H9 (cell line): ENCODE data around the gene TGM2. TPM values are rescaled to one million over a fixed set of nuclear protein-coding genes. Genes with fewer than 3 reads are reported as not detected.

Experiments
- DNase-seq: peaks from one replicate; pipeline ENCODE4 v3.0.0-alpha.2; 2017
- H2AFZ ChIP-seq: one replicate; pipeline ENCODE4 v1.6.1; 2013; ENCODE audit warnings: mild to moderate bottlenecking, low read length, control low read depth, moderate library complexity
- H2AK5ac ChIP-seq: 2 replicates; pipeline ENCODE4 v1.6.1; 2013; ENCODE audit warnings: low read length, control low read depth, mixed read lengths; ENCODE audit not compliant: insufficient read length
- H2BK120ac ChIP-seq: one replicate; pipeline ENCODE4 v1.6.1; 2013; ENCODE audit warnings: low read depth, mild to moderate bottlenecking, low read length, control low read depth, inconsistent platforms; ENCODE audit not compliant: poor library complexity, severe bottlenecking
- H2BK12ac ChIP-seq: 2 replicates; pipeline ENCODE4 v1.6.1; 2013; ENCODE audit warnings: low read length, control low read depth, mixed read lengths, low read depth; ENCODE audit not compliant: insufficient read length
- H2BK15ac ChIP-seq: 2 replicates; pipeline ENCODE4 v1.6.1; 2013; ENCODE audit warnings: low read depth, low read length, control low read depth
- H2BK20ac ChIP-seq: one replicate; pipeline ENCODE4 v1.6.1; 2013; ENCODE audit warnings: low read depth, mild to moderate bottlenecking, low read length, control low read depth, inconsistent platforms; ENCODE audit not compliant: poor library complexity, severe bottlenecking
- H2BK5ac ChIP-seq: 2 replicates; pipeline ENCODE4 v1.6.1; 2013; ENCODE audit warnings: low read length, control low read depth, mixed read lengths; ENCODE audit not compliant: insufficient read length
- H3K14ac ChIP-seq: 2 replicates; pipeline ENCODE4 v1.6.1; 2013; ENCODE audit warnings: low read length, control low read depth; ENCODE audit not compliant: insufficient read depth
- H3K18ac ChIP-seq: 2 replicates; pipeline ENCODE4 v1.6.1; 2013; ENCODE audit warnings: low read depth, mild to moderate bottlenecking, mixed read lengths, low read length, control low read depth; ENCODE audit not compliant: insufficient read length
- H3K23ac ChIP-seq: 2 replicates; pipeline ENCODE4 v1.6.1; 2013; ENCODE audit warnings: low read length, control low read depth, mixed read lengths, low read depth; ENCODE audit not compliant: insufficient read length
- H3K23me2 ChIP-seq: 2 replicates; pipeline ENCODE4 v1.6.1; 2013; ENCODE audit warnings: low read depth, mild to moderate bottlenecking, mixed read lengths, low read length, control low read depth; ENCODE audit not compliant: insufficient read length, poor library complexity, severe bottlenecking
- H3K27ac ChIP-seq: 2 replicates; pipeline ENCODE4 v1.5.1; 2013; ENCODE audit warnings: low read length, control low read depth, mixed read lengths, low read depth; ENCODE audit not compliant: insufficient read length
- H3K27me3 ChIP-seq: 2 replicates; pipeline ENCODE4 v1.6.1; 2013; ENCODE audit warnings: low read length, control low read depth, inconsistent platforms; ENCODE audit not compliant: insufficient read depth
- H3K4ac ChIP-seq: 2 replicates; pipeline ENCODE4 v1.6.1; 2013; ENCODE audit warnings: low read depth, mild to moderate bottlenecking, control low read depth, inconsistent platforms, low read length, moderate library complexity
- H3K4me1 ChIP-seq: 2 replicates; pipeline ENCODE4 v1.6.1; 2013; ENCODE audit warnings: low read length, control low read depth, inconsistent platforms; ENCODE audit not compliant: insufficient read depth
- H3K4me2 ChIP-seq: 2 replicates; pipeline ENCODE4 v1.6.1; 2013; ENCODE audit warnings: low read length, control low read depth, mixed read lengths; ENCODE audit not compliant: insufficient read length, insufficient read depth
- H3K56ac ChIP-seq: 2 replicates; pipeline ENCODE4 v1.6.1; 2013; ENCODE audit warnings: low read depth, mild to moderate bottlenecking, mixed read lengths, low read length, control low read depth; ENCODE audit not compliant: insufficient read length
- H3K79me1 ChIP-seq: 2 replicates; pipeline ENCODE4 v1.6.1; 2013; ENCODE audit warnings: low read depth, mild to moderate bottlenecking, moderate library complexity, low read length, control low read depth, inconsistent platforms; ENCODE audit not compliant: insufficient read depth, poor library complexity, severe bottlenecking
- H3K79me2 ChIP-seq: 2 replicates; pipeline ENCODE4 v1.6.1; 2013; ENCODE audit warnings: low read length, control low read depth, inconsistent platforms; ENCODE audit not compliant: insufficient read depth
- H3K9ac ChIP-seq: 2 replicates; pipeline ENCODE4 v1.6.1; 2013; ENCODE audit warnings: low read length, control low read depth, mixed read lengths; ENCODE audit not compliant: insufficient read length; ENCODE audit errors: extremely low read depth
- H3K9me3 ChIP-seq: one replicate; pipeline ENCODE4 v1.6.1; 2013; ENCODE audit warnings: low read depth, low read length, inconsistent platforms; ENCODE audit not compliant: control insufficient read depth
- H3T11ph ChIP-seq: one replicate; pipeline ENCODE4 v1.6.1; 2013; ENCODE audit warnings: mild to moderate bottlenecking, low read length, control low read depth, inconsistent platforms
- H4K20me1 ChIP-seq: one replicate; pipeline ENCODE4 v1.6.1; 2013; ENCODE audit not compliant: control insufficient read depth, insufficient read length, insufficient read depth
- H4K5ac ChIP-seq: 2 replicates; pipeline ENCODE4 v1.6.1; 2013; ENCODE audit warnings: low read depth, mild to moderate bottlenecking, mixed read lengths, low read length, control low read depth; ENCODE audit not compliant: insufficient read length
- H4K8ac ChIP-seq: replicated peaks from 2 replicates; pipeline ENCODE4 v1.6.1; 2013; ENCODE audit warnings: low read length, control low read depth, mixed read lengths, low read depth; ENCODE audit not compliant: insufficient read length
- H4K91ac ChIP-seq: 2 replicates; pipeline ENCODE4 v1.6.1; 2013; ENCODE audit warnings: low read depth, mild to moderate bottlenecking, moderate library complexity, mixed read lengths, low read length, control low read depth; ENCODE audit not compliant: insufficient read length
- H3K27ac Mint-ChIP-seq, 3 experiments: 2 replicates in 2 of 3; 3 replicates in 1 of 3; pipeline ENCODE4 v1.8.0; 2020 to 2021; ENCODE audit warnings: mixed read lengths in 3 of 3, mild to moderate bottlenecking in 1 of 3, moderate library complexity in 1 of 3
- H3K27me3 Mint-ChIP-seq: 2 replicates; pipeline ENCODE4 v1.8.0; 2021; ENCODE audit warnings: low read depth, mild to moderate bottlenecking, moderate library complexity, mixed read lengths
- H3K36me3 Mint-ChIP-seq, 3 experiments: 2 replicates in 2 of 3; 3 replicates in 1 of 3; pipeline ENCODE4 v1.8.0; 2020 to 2021; ENCODE audit warnings: low read depth in 3 of 3, mixed read lengths in 3 of 3; ENCODE audit not compliant: insufficient read depth in 1 of 3
- H3K4me1 Mint-ChIP-seq, 2 experiments: 2 replicates each; pipeline ENCODE4 v1.8.0; 2020; ENCODE audit warnings: mixed read lengths in 2 of 2
- H3K4me3 Mint-ChIP-seq, 2 experiments: 2 replicates in 1 of 2; 3 replicates in 1 of 2; pipeline ENCODE4 v1.8.0; 2020 to 2021; ENCODE audit warnings: mild to moderate bottlenecking in 2 of 2, mixed read lengths in 2 of 2, moderate library complexity in 1 of 2
- H3K9me3 Mint-ChIP-seq, 2 experiments: 2 replicates in 1 of 2; 3 replicates in 1 of 2; pipeline ENCODE4 v1.8.0; 2020; ENCODE audit warnings: mild to moderate bottlenecking in 2 of 2, mixed read lengths in 2 of 2, moderate library complexity in 1 of 2
- CTCF ChIP-seq: fragments of 200-600 bp; sonication (generic); conservative IDR thresholded peaks from 3 replicates; pipeline ENCODE4 v1.8.0; 2021; ENCODE audit warnings: antibody characterized with exemption, mild to moderate bottlenecking
- WGBS: extraction: QIAGEN DNeasy Blood & Tissue Kit; methylation state at CpG from one replicate; pipeline ENCODE4 v1.1.7; 2013; ENCODE audit warnings: missing lambda C conversion rate, low lambda C conversion rate, mixed read lengths; ENCODE audit not compliant: insufficient read length; ENCODE audit errors: extremely low coverage; 5-methylcytosine and 5-hydroxymethylcytosine counted together
- total RNA-seq: library from RNA; stranded (reverse); gene quantifications from 2 replicates; pipeline ENCODE4 v1.2.1, GENCODE V29; 2021

TGM2 gene
- total RNA-seq, 1 experiment from 2014 or later: 1.1 TPM

- Histone ChIP-seq H3K56ac (no peak overlapping the region), H3K23ac (no peak overlapping the region), H3K23me2 (no peaks in the 10 kb centered on the region), H2AK5ac (no peak overlapping the region), H3T11ph (no peak overlapping the region), H3K14ac (no peak overlapping the region), H2BK15ac (no peak overlapping the region), H3K9me3 (no peaks in the 10 kb centered on the region), H2BK20ac (no peak overlapping the region), H3K27me3 (no peaks in the 10 kb centered on the region), H3K79me2 (no peaks in the 10 kb centered on the region), H3K4ac (no peak overlapping the region), H3K27ac (no peak overlapping the region), H4K91ac (no peak overlapping the region), H3K9ac (no peak overlapping the region), H2AFZ (no peak overlapping the region), H3K4me1 (no peaks in the 10 kb centered on the region), H4K8ac (no peak overlapping the region), H4K5ac (no peak overlapping the region), H3K18ac (no peak overlapping the region), H3K79me1 (no peaks in the 10 kb centered on the region), H2BK120ac (no peak overlapping the region), H4K20me1 (no peaks in the 10 kb centered on the region), H2BK5ac (no peak overlapping the region), H2BK12ac (no peak overlapping the region), H3K4me2 (no peak overlapping the region)
- DNase-seq: no peak
- peaks cover 10% of the 10 kb centered on the region for H3K27me3 Mint-ChIP-seq
- TF ChIP-seq CTCF: no peak
- H3K36me3 Mint-ChIP-seq: no peaks in the 10 kb centered on the region
- no peak overlapping the region for H3K4me3 Mint-ChIP-seq
- H3K27ac Mint-ChIP-seq: no peak overlapping the region
- peaks cover 2 to 4% of the 10 kb centered on the region in 2 experiments; a peak in 1 of 4 replicates for H3K4me1 Mint-ChIP-seq
- no CpG with 5 or more reads among the region's 2 CpGs for WGBS
- no peaks in the 10 kb centered on the region for H3K9me3 Mint-ChIP-seq
Observed at GRCh38 chr20:38207621-38208020, 42.6 kb upstream of the TGM2 start.
